ENCODE data around the gene CTAGE1. TPM values are rescaled to one million over a fixed set of nuclear protein-coding genes. Genes with fewer than 3 reads are reported as not detected.
A peak's percentile ranks its signal among the peaks of the same experiment; 100 is the strongest.
"Not testable (repeated sequence)": the region's sequence is repeated elsewhere in the genome, so short reads cannot be mapped to it uniquely, and the experiment has no call there.

CTAGE1 gene
- total and polyA plus RNA-seq, 2 donors (not counting 1 experiment from before 2014, with no cell fraction given): under 0.01 TPM; not detected in 1

DNA sequence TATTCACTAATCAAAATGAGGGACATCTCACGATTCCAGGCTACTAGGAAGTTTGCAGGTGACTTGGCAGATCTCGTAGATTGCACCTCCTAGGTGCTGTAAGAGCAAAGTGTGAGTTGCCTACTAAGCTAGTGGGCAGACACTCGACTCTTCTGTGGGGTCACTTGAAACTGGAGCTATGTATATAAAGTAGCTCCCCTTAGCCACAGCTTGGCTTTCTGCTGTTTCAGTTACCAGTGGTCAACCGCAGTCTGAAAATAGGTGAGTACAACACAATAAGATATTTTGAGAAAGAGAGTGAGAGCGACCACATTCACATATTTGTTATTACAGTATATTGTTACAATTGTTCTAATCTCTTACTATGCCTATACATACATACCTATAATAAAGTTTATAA, 23.3 kb downstream of the CTAGE1 start:
- Histone ChIP-seq H3K9me3 (ENCODE audit: control insufficient read depth, insufficient read depth, low read depth, low read length) (no peaks in the 10 kb centered on the region), H2AFZ (ENCODE audit: low read length) (no peak overlapping the region), H3K27ac (ENCODE audit: insufficient read depth, low read length) (no peak overlapping the region), H3K4me3 (replicated peaks in 1 of 4; ENCODE audit: control extremely low read depth in 1 of 4, insufficient read depth in 1 of 4, low read depth in 3 of 4, low read length in 4 of 4) (no peak overlapping the region), H3K4me2 (ENCODE audit: extremely low read depth, insufficient read depth, low read length) (no peak overlapping the region), H3K9ac (ENCODE audit: insufficient read depth, low read length) (no peak overlapping the region), H3K4me1 (ENCODE audit: control insufficient read depth, extremely low read depth, insufficient read depth, low read length) (peaks cover 2% of the 10 kb centered on the region), H3K27me3 (ENCODE audit: control insufficient read depth, insufficient read depth, low read length) (no peaks in the 10 kb centered on the region), H3K36me3 (ENCODE audit: control insufficient read depth, insufficient read depth, low read length) (no peaks in the 10 kb centered on the region), H3K79me2 (ENCODE audit: control insufficient read depth, insufficient read depth, low read length) (no peaks in the 10 kb centered on the region), H4K20me1 (ENCODE audit: control insufficient read depth, extremely low read depth, insufficient read depth, low read length) (no peaks in the 10 kb centered on the region)
- DNase-seq (ENCODE audit: low read depth in 2 of 2): no peak
- no peak for TF ChIP-seq CTCF (conservative IDR thresholded peaks at IDR 0.05 in 1 of 2, IDR thresholded peaks at IDR 0.05 in 1 of 2; ENCODE audit: low read depth in 1 of 2, low read length in 2 of 2)
- no peak for TF ChIP-seq EZH2 (IDR thresholded peaks at IDR 0.05; ENCODE audit: low read length, missing control alignments)

- H2AFZ ChIP-seq (ENCODE audit: low read length); H3K79me2 ChIP-seq (ENCODE audit: control insufficient read depth, insufficient read depth, low read length); H3K4me2 ChIP-seq (ENCODE audit: extremely low read depth, insufficient read depth, low read length); H3K4me3 ChIP-seq (replicated peaks in 1 of 4; ENCODE audit: control extremely low read depth in 1 of 4, insufficient read depth in 1 of 4, low read depth in 3 of 4, low read length in 4 of 4); H3K27ac ChIP-seq (ENCODE audit: insufficient read depth, low read length); H3K36me3 ChIP-seq (ENCODE audit: control insufficient read depth, insufficient read depth, low read length); H3K4me1 ChIP-seq (ENCODE audit: control insufficient read depth, extremely low read depth, insufficient read depth, low read length); H3K27me3 ChIP-seq (ENCODE audit: control insufficient read depth, insufficient read depth, low read length); DNase-seq (ENCODE audit: low read depth in 2 of 2); H3K9me3 ChIP-seq (ENCODE audit: control insufficient read depth, insufficient read depth, low read depth, low read length); H3K9ac ChIP-seq (ENCODE audit: insufficient read depth, low read length); H4K20me1 ChIP-seq (ENCODE audit: control insufficient read depth, extremely low read depth, insufficient read depth, low read length): not testable (repeated sequence)
Measured at GRCh38 chr18:22393164-22393563, 24.6 kb downstream of the CTAGE1 start.

GRCh38 chr18:22391407-22392345, 26.0 kb downstream of the CTAGE1 start:
- H3K36me3 ChIP-seq (ENCODE audit: control insufficient read depth, insufficient read depth, low read length): no peaks in the 10 kb centered on the region
- peak overlapping the region; percentile 14 for H3K9ac ChIP-seq (ENCODE audit: insufficient read depth, low read length)
- H3K27me3 ChIP-seq (ENCODE audit: control insufficient read depth, insufficient read depth, low read length): no peaks in the 10 kb centered on the region
- no peaks in the 10 kb centered on the region for H4K20me1 ChIP-seq (ENCODE audit: control insufficient read depth, extremely low read depth, insufficient read depth, low read length)
- H2AFZ ChIP-seq (ENCODE audit: low read length): no peak overlapping the region
- H3K79me2 ChIP-seq (ENCODE audit: control insufficient read depth, insufficient read depth, low read length): no peaks in the 10 kb centered on the region
- TF ChIP-seq CTCF (conservative IDR thresholded peaks at IDR 0.05 in 1 of 2, IDR thresholded peaks at IDR 0.05 in 1 of 2; ENCODE audit: low read depth in 1 of 2, low read length in 2 of 2) (no peak), EZH2 (IDR thresholded peaks at IDR 0.05; ENCODE audit: low read length, missing control alignments) (no peak)
- H3K9me3 ChIP-seq (ENCODE audit: control insufficient read depth, insufficient read depth, low read depth, low read length): no peaks in the 10 kb centered on the region
- peak overlapping the region; percentile 56 for H3K27ac ChIP-seq (ENCODE audit: insufficient read depth, low read length)
- H3K4me1 ChIP-seq (ENCODE audit: control insufficient read depth, extremely low read depth, insufficient read depth, low read length): peaks cover 2% of the 10 kb centered on the region
- H3K4me3 ChIP-seq (replicated peaks in 1 of 4; ENCODE audit: control extremely low read depth in 1 of 4, insufficient read depth in 1 of 4, low read depth in 3 of 4, low read length in 4 of 4): no peak overlapping the region
- H3K4me2 ChIP-seq (ENCODE audit: extremely low read depth, insufficient read depth, low read length): peak overlapping the region; percentile 74
- peak; percentile 85 to 92 for DNase-seq (ENCODE audit: low read depth in 2 of 2)
